ENCODE measurements around the gene SLC1A5.

- no peak for TF ChIP-seq CTCF (IDR thresholded peaks at IDR 0.05)
- TF ChIP-seq ATF3 (CRISPR knock-in tag; conservative IDR thresholded peaks at IDR 0.05), result no peak
- TF ChIP-seq PRDM15 (CRISPR knock-in tag; IDR thresholded peaks at IDR 0.05), result no peak
- TF ChIP-seq ZMAT4 (CRISPR knock-in tag; IDR thresholded peaks at IDR 0.05), result no peak
- TF ChIP-seq IRF2 (CRISPR knock-in tag; IDR thresholded peaks at IDR 0.05; ENCODE audit: borderline replicate concordance, low read depth), result no peak
- no peak for TF ChIP-seq TEAD4 (CRISPR knock-in tag; IDR thresholded peaks at IDR 0.05)
- no peak for TF ChIP-seq PREB (CRISPR knock-in tag; IDR thresholded peaks at IDR 0.05; ENCODE audit: borderline replicate concordance)
- no peak for TF ChIP-seq ATF6 (CRISPR knock-in tag; IDR thresholded peaks at IDR 0.05)
- no peak for TF ChIP-seq ELF4 (CRISPR knock-in tag; IDR thresholded peaks at IDR 0.05; ENCODE audit: low read depth)
- TF ChIP-seq NFYB (CRISPR knock-in tag; conservative IDR thresholded peaks at IDR 0.05; ENCODE audit: low read depth), result no peak
- TF ChIP-seq FOXJ3 (CRISPR knock-in tag; IDR thresholded peaks at IDR 0.05; ENCODE audit: borderline replicate concordance), result no peak
- TF ChIP-seq TEAD1 (CRISPR knock-in tag; IDR thresholded peaks at IDR 0.05), result no peak
These were observed 13.8 kb upstream of the SLC1A5 start for GRCh38 chr19:46802152-46802551.
